Measurements from ENCODE around the gene EPHB2.

EPHB2 gene

DNA sequence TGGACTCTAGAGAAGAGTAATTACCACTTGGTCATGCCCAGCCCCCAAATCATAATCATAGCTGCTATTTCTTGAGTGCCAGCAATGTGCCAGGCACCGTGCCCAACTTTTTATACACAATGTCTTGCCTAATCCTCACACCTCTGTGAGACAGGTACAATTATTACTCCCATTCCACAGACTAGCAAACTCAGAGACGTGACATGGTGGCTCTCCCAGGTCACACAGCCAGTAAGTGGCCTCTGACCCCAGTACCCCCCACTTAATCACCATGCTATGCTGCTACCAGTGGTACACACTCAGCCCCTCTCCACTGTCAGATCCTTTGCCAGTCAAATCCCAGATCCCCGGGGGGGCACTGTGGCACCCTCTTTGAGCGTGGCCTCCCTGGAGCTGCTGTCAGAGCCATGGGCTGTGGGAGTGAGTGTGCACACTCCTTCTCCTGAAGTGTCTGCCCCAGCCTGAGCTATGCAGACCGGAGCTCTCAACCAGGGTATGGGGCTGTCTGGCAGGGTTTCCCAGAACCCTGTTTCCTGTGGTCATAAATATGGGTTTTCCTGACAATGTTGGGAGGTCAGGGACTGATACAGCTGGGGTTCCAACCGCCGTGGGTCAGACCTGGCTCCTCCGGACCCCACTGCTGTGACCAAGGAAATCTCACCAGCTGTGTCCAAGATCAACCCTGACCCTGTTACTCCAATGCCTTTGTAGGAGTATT is 210.3 kb downstream of the EPHB2 start:
- H4K20me1 ChIP-seq (ENCODE audit: insufficient read depth, low read length, poor library complexity, severe bottlenecking): no peaks in the 10 kb centered on the region
- H3K9me2 ChIP-seq (replicated peaks; ENCODE audit: low read depth, low read length): no peaks in the 10 kb centered on the region
- TF ChIP-seq, protein P1, sequence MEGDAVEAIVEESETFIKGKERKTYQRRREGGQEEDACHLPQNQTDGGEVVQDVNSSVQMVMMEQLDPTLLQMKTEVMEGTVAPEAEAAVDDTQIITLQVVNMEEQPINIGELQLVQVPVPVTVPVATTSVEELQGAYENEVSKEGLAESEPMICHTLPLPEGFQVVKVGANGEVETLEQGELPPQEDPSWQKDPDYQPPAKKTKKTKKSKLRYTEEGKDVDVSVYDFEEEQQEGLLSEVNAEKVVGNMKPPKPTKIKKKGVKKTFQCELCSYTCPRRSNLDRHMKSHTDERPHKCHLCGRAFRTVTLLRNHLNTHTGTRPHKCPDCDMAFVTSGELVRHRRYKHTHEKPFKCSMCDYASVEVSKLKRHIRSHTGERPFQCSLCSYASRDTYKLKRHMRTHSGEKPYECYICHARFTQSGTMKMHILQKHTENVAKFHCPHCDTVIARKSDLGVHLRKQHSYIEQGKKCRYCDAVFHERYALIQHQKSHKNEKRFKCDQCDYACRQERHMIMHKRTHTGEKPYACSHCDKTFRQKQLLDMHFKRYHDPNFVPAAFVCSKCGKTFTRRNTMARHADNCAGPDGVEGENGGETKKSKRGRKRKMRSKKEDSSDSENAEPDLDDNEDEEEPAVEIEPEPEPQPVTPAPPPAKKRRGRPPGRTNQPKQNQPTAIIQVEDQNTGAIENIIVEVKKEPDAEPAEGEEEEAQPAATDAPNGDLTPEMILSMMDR (conservative IDR thresholded peaks at IDR 0.05; ENCODE audit: low read length): no peak
- no peak for TF ChIP-seq EZH2phosphoT487 (IDR thresholded peaks at IDR 0.05; ENCODE audit: borderline replicate concordance)
- H3K4me2 ChIP-seq (ENCODE audit: low read depth, low read length, poor library complexity, severe bottlenecking): no peak overlapping the region
- peaks cover 6% of the 10 kb centered on the region for H3K4me1 ChIP-seq (ENCODE audit: insufficient read depth, low read length, poor library complexity, severe bottlenecking)
- no peaks in the 10 kb centered on the region for H3F3A ChIP-seq (ENCODE audit: low read depth)
- H3K79me2 ChIP-seq (ENCODE audit: insufficient read depth, low read length): no peaks in the 10 kb centered on the region
- H3K27me3 ChIP-seq (ENCODE audit: insufficient read depth, low read length, poor library complexity, severe bottlenecking): no peaks in the 10 kb centered on the region
- H3K4me3 ChIP-seq (ENCODE audit: low read length, poor library complexity, severe bottlenecking): no peak overlapping the region
- no peak overlapping the region for H3K9ac ChIP-seq (ENCODE audit: low read depth, low read length, poor library complexity, severe bottlenecking)
- H3K9me3 ChIP-seq (ENCODE audit: insufficient read depth, low read depth, low read length): no peaks in the 10 kb centered on the region
- H3K36me3 ChIP-seq (ENCODE audit: insufficient read depth, low read length): no peaks in the 10 kb centered on the region
- H2AFZ ChIP-seq (ENCODE audit: low read length): no peak overlapping the region

DNA sequence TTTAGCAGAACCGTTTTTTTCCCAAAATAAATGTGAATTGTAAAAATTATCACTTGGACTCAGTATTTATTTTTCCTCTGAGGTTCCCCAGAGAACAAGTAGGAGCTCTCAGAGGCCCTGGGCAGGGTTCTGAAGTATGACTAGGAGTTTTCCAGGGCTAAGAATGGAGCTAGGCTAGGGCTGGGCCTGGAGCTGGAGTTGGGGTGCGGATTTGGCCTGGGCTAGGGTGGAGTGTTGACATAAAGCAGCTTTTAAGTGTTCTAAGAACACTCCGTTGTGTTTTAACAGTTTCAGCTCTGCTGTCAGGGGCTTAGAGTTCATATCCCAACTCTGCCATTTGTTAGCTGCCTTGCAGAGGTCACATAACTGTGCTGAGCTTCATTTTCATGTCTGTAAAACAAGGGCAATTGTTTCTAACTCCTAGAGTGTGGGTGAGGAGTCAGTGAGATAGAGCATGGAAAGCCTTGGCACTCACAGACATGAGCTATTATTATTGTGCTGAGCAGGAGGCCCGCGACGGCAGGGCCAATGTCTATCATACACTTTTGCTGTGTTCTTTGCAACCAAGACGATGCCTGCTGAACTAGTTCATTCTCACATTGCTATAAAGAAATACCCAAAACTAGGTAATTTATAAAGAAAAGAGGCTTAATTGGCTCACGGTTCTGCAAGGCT is 210.9 kb downstream of the EPHB2 start:
- Histone ChIP-seq H3K79me2 (ENCODE audit: insufficient read depth, low read length) (no peaks in the 10 kb centered on the region), H2AFZ (ENCODE audit: low read length) (no peak overlapping the region), H3K4me2 (ENCODE audit: low read depth, low read length, poor library complexity, severe bottlenecking) (no peak overlapping the region), H3K4me3 (ENCODE audit: low read length, poor library complexity, severe bottlenecking) (no peak overlapping the region), H4K20me1 (ENCODE audit: insufficient read depth, low read length, poor library complexity, severe bottlenecking) (no peaks in the 10 kb centered on the region), H3K9me3 (ENCODE audit: insufficient read depth, low read depth, low read length) (no peaks in the 10 kb centered on the region), H3K27me3 (ENCODE audit: insufficient read depth, low read length, poor library complexity, severe bottlenecking) (no peaks in the 10 kb centered on the region), H3K9ac (ENCODE audit: low read depth, low read length, poor library complexity, severe bottlenecking) (no peak overlapping the region), H3K4me1 (ENCODE audit: insufficient read depth, low read length, poor library complexity, severe bottlenecking) (peaks cover 4% of the 10 kb centered on the region), H3K36me3 (ENCODE audit: insufficient read depth, low read length) (no peaks in the 10 kb centered on the region), H3F3A (ENCODE audit: low read depth) (no peaks in the 10 kb centered on the region), H3K9me2 (replicated peaks; ENCODE audit: low read depth, low read length) (no peaks in the 10 kb centered on the region)
- TF ChIP-seq, protein P1 (conservative IDR thresholded peaks at IDR 0.05; ENCODE audit: low read length): no peak
- TF ChIP-seq EZH2phosphoT487 (IDR thresholded peaks at IDR 0.05; ENCODE audit: borderline replicate concordance): no peak

DNA sequence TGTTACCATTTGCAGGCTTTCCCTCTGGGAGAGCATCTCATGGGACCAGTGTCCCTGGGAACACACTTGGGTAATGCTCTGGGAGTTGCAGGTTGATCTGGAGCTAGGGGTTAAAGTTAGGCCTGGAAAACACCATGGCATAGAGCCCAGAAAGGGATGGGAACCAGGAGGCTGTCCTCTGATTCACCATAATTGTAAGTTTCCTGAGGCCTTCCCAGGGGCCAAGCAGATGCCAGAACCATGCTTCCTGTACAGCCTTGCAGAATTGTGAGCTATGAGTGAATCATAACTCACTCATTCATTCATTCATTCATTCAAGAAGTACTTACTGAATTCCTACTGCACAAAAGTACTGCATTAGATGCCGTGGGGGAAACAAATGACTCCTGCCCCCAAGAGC is 212.0 kb downstream of the EPHB2 start:
- Histone ChIP-seq H4K20me1 (ENCODE audit: insufficient read depth, low read length, poor library complexity, severe bottlenecking) (no peaks in the 10 kb centered on the region), H3K4me1 (ENCODE audit: insufficient read depth, low read length, poor library complexity, severe bottlenecking) (no peaks in the 10 kb centered on the region), H3F3A (ENCODE audit: low read depth) (no peaks in the 10 kb centered on the region), H3K4me3 (ENCODE audit: low read length, poor library complexity, severe bottlenecking) (no peak overlapping the region), H3K36me3 (ENCODE audit: insufficient read depth, low read length) (no peaks in the 10 kb centered on the region), H3K4me2 (ENCODE audit: low read depth, low read length, poor library complexity, severe bottlenecking) (no peak overlapping the region), H2AFZ (ENCODE audit: low read length) (no peak overlapping the region), H3K9ac (ENCODE audit: low read depth, low read length, poor library complexity, severe bottlenecking) (no peak overlapping the region), H3K9me3 (ENCODE audit: insufficient read depth, low read depth, low read length) (no peaks in the 10 kb centered on the region), H3K27me3 (ENCODE audit: insufficient read depth, low read length, poor library complexity, severe bottlenecking) (no peaks in the 10 kb centered on the region), H3K9me2 (replicated peaks; ENCODE audit: low read depth, low read length) (no peaks in the 10 kb centered on the region), H3K79me2 (ENCODE audit: insufficient read depth, low read length) (no peaks in the 10 kb centered on the region)
- no peak for TF ChIP-seq EZH2phosphoT487 (IDR thresholded peaks at IDR 0.05; ENCODE audit: borderline replicate concordance)
- TF ChIP-seq, protein P1 (conservative IDR thresholded peaks at IDR 0.05; ENCODE audit: low read length): no peak

Measured in Loucy (cell line).